SK-N-MC (cell line): Measurements from ENCODE around the gene HPDL.

ENCODE experiments used
- EZH2 ChIP-seq: fragments of 200-600 bp; sonication (generic); IDR thresholded peaks from one replicate; pipeline ENCODE4 v1.6.1; 2017; ENCODE audit warnings: antibody characterized with exemption
- POLR2AphosphoS5 ChIP-seq: IDR thresholded peaks from 2 replicates; pipeline ENCODE4 v1.6.1; 2012; ENCODE audit warnings: mild to moderate bottlenecking, low read depth, low read length, borderline replicate concordance

DNA sequence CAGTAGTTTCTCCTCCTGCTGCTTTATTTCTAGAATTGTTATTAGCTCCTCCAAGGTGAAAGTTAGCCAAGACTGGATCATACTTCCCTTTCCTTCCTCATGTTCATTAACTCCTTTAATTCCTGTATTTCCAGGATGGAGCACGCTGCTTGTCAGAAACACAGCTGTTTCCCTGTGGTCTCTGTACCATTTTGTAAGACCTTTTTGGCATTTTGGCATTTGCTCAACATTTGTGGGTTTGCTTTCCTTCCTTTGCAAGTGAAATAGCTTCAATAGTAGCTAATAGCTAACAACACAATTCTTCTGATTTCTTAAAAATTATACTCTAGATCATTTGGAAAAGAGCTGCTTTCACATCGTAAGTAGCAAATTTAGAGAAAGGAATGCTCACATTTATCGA lies 44.3 kb upstream of the HPDL start:
- TF ChIP-seq EZH2 (no peak), POLR2AphosphoS5 (no peak)
